OCI-LY7 (cell line): Measurements from ENCODE around the gene LMO4. TPM values are rescaled to one million over a fixed set of nuclear protein-coding genes. Genes with fewer than 3 reads are reported as not detected.

Experiments
- Bru-seq: library from RNA; stranded (reverse); fragments of 400-500 nt; gene quantifications from one replicate; lab custom pipeline; 2021; lab: Mats Ljungman, UMichigan
- BruChase-seq, 2 experiments: library from RNA; stranded (reverse); fragments of 400-500 nt; gene quantifications; one replicate each; lab custom pipeline; 2021; lab: Mats Ljungman, UMichigan
- BruUV-seq: library from RNA; stranded (reverse); fragments of 400-500 nt; replicated peaks from 2 replicates; lab custom pipeline; 2021; lab: Mats Ljungman, UMichigan
- CTCF ChIA-PET: fragments of 300-600 bp; sonication (Branson Sonifier 250); formaldehyde crosslinking; loops from one replicate; lab custom pipeline; 2022; ENCODE audit warnings: antibody characterized with exemption; ENCODE audit not compliant: unreplicated experiment; lab: Charles Lee
- POLR2A ChIA-PET: fragments of 300-600 bp; sonication (Branson Sonifier 250); formaldehyde crosslinking; loops from one replicate; lab custom pipeline; 2022; ENCODE audit warnings: antibody characterized with exemption; lab: Charles Lee
- DNase-seq: peaks from one replicate; pipeline ENCODE4 v3.0.0-alpha.2; 2015; ENCODE audit warnings: low spot score
- H2AFZ ChIP-seq: fragments of 200-600 bp; sonication (generic), shearing (Covaris generic); 2 replicates; pipeline ENCODE4 v1.6.1; 2014; ENCODE audit warnings: mild to moderate bottlenecking, antibody characterized with exemption, low read length, moderate library complexity
- H3K27ac ChIP-seq: fragments of 200-600 bp; sonication (generic); 2 replicates; pipeline ENCODE4 v1.5.1; 2014; ENCODE audit warnings: mixed run types, low read depth, mild to moderate bottlenecking, moderate library complexity, low read length, inconsistent platforms; ENCODE audit not compliant: poor library complexity, severe bottlenecking
- H3K36me3 ChIP-seq: fragments of 200-600 bp; sonication (generic); 2 replicates; pipeline ENCODE4 v1.6.1; 2014; ENCODE audit warnings: mild to moderate bottlenecking, antibody characterized with exemption, low read length, moderate library complexity, mixed read lengths; ENCODE audit not compliant: insufficient read depth
- H3K4me1 ChIP-seq: fragments of 200-600 bp; sonication (generic); 2 replicates; pipeline ENCODE4 v1.5.1; 2014; ENCODE audit warnings: mild to moderate bottlenecking, low read length; ENCODE audit not compliant: insufficient read depth, poor library complexity, severe bottlenecking
- H3K4me2 ChIP-seq: fragments of 200-600 bp; sonication (generic); 2 replicates; pipeline ENCODE4 v1.6.1; 2014; ENCODE audit warnings: mild to moderate bottlenecking, low read length
- H3K4me3 ChIP-seq: fragments of 200-600 bp; sonication (generic); 2 replicates; pipeline ENCODE4 v1.5.1; 2014; ENCODE audit warnings: mild to moderate bottlenecking, low read depth, low read length; ENCODE audit not compliant: poor library complexity, severe bottlenecking
- H3K79me2 ChIP-seq: fragments of 200-600 bp; sonication (generic); 2 replicates; pipeline ENCODE4 v1.6.1; 2016; ENCODE audit warnings: low read depth, mild to moderate bottlenecking, low read length, moderate library complexity, mixed read lengths; ENCODE audit not compliant: insufficient read depth
- H3K9me2 ChIP-seq: fragments of 200-600 bp; sonication (generic); 2 replicates; pipeline ENCODE4 v1.6.1; 2016; ENCODE audit warnings: mild to moderate bottlenecking, low read length, mixed read lengths; ENCODE audit not compliant: insufficient read depth
- H3K9me3 ChIP-seq: fragments of 200-600 bp; sonication (generic); 2 replicates; pipeline ENCODE4 v1.6.1; 2014; ENCODE audit warnings: mild to moderate bottlenecking, mixed run types, low read length, mixed read lengths
- H4K20me1 ChIP-seq: fragments of 200-600 bp; sonication (generic); 2 replicates; pipeline ENCODE4 v1.6.1; 2014; ENCODE audit warnings: mild to moderate bottlenecking, antibody characterized with exemption, low read length, moderate library complexity, mixed read lengths; ENCODE audit not compliant: insufficient read depth
- CTCF ChIP-seq: fragments of 200-600 bp; sonication (generic); conservative IDR thresholded peaks from 2 replicates; pipeline ENCODE4 v1.5.1; 2014; ENCODE audit warnings: mild to moderate bottlenecking, antibody characterized with exemption, low read length, moderate library complexity, mixed read lengths
- EZH2phosphoT487 ChIP-seq: fragments of 200-600 bp; sonication (generic); IDR thresholded peaks from 2 replicates; pipeline ENCODE4 v1.6.1; 2018; ENCODE audit warnings: low read depth, borderline replicate concordance, mild to moderate bottlenecking, mixed run types, antibody characterized with exemption, low read length, moderate library complexity, mixed read lengths
- intact Hi-C: fragments of 100-400 bp; cut with micrococcal nuclease; formaldehyde crosslinking; loops from one replicate; pipeline ENCODE4 v1.10.0; 2022; ENCODE audit not compliant: unreplicated experiment
- long read RNA-seq: library from polyadenylated mRNA; stranded (forward); transcript quantifications from one replicate; pipeline ENCODE4 v2.0.0, GENCODE V29; 2022
- total RNA-seq, 2 experiments: library from RNA; depleted of rRNA in 1 of 2; stranded (reverse); fragments of >200 nt in 1 of 2; shearing (Covaris generic) in 1 of 2; gene quantifications; 2 replicates each; pipeline ENCODE4 v1.2.3, GENCODE V29; 2014 to 2022

The LMO4 gene
- total RNA-seq (2014; rRNA removed; shearing (Covaris generic)): 14.5 and 19.9 TPM in 2 replicates
- 35.8 and 51.2 TPM in 2 replicates for total RNA-seq (2022)
- Bru-seq, nascent RNA: percentile 77 among the genes with signal in this experiment
- percentile 55 among the genes with signal in this experiment for BruChase-seq, experiment 1, labeled RNA remaining after a 6-hour chase
- percentile 69 among the genes with signal in this experiment for BruChase-seq, experiment 2, labeled RNA remaining after a 2-hour chase
- long read RNA-seq, full-length matches to known transcripts: 4 of 8 reads
- long read RNA-seq, partial matches to known transcripts: 1 of 8 reads
- long read RNA-seq, other reads (novel, unspliced or antisense): 3 of 8 reads

- Histone ChIP-seq H3K9me3 (no peaks in the 10 kb centered on the region), H3K36me3 (peaks cover 8% of the 10 kb centered on the region; the same call in 1 of the 2 replicates), H3K4me3 (peak within 1 kb of the TSS; percentile 75), H3K4me2 (peak within 1 kb of the TSS; percentile 95), H3K9me2 (no peaks in the 10 kb centered on the region), H4K20me1 (peaks cover 21% of the 10 kb centered on the region; the same call in 1 of the 2 replicates), H3K79me2 (no peaks in the 10 kb centered on the region), H3K27ac (peak within 1 kb of the TSS; percentile 65), H3K4me1 (peaks cover 30% of the 10 kb centered on the region), H2AFZ (peak within 1 kb of the TSS; percentile 98)
- intact Hi-C loops: loop anchor here (1.0 to 10.0 kb wide), 5 partner anchors 66 to 624 kb away; partner anchors contain the start of gene SH3GLB1
- no TSS peak for BruUV-seq
- ChIA-PET CTCF (no interaction called here), POLR2A (interaction anchor here (0.6 to 1.7 kb wide), 8 partner anchors 8 to 554 kb away, joined by 3 to 11 read pairs (median 4); no protein-coding TSS in a partner anchor)
- peak; percentile 96 for DNase-seq
- TF ChIP-seq CTCF (no peak), EZH2phosphoT487 (no peak)
Measured at GRCh38 chr1:87328272-87329050, at the start of gene LMO4. LMO4 (plus strand) TSS chr1:87328880; CDS start chr1:87332016, 3,136 bp downstream.

GRCh38 chr1:87279536-87279875 lies 49.2 kb upstream of the LMO4 start:
- ChIA-PET CTCF (no interaction called here), POLR2A (no interaction called here)
- Histone ChIP-seq H3K4me3 (no peak overlapping the region), H3K9me3 (no peaks in the 10 kb centered on the region), H3K9me2 (no peaks in the 10 kb centered on the region), H4K20me1 (no peaks in the 10 kb centered on the region), H2AFZ (no peak overlapping the region), H3K79me2 (no peaks in the 10 kb centered on the region), H3K4me2 (no peak overlapping the region), H3K4me1 (no peaks in the 10 kb centered on the region), H3K36me3 (no peaks in the 10 kb centered on the region), H3K27ac (no peak overlapping the region)
- no TSS peak for BruUV-seq
- intact Hi-C loops: no loop called here
- no peak for DNase-seq
- no peak for TF ChIP-seq CTCF
- no peak for TF ChIP-seq EZH2phosphoT487
